ENCODE measurements around the gene RTN4. TPM values are rescaled to one million over a fixed set of nuclear protein-coding genes. Genes with fewer than 3 reads are reported as not detected.
A peak's percentile ranks its signal among the peaks of the same experiment; 100 is the strongest.

RTN4 gene
- total RNA-seq, 2 donors from 2014 or later: 180 to 225 TPM

GRCh38 chr2:55045780-55046179 lies 4.5 kb downstream of the RTN4 start:
- TF ChIP-seq CTCF (conservative IDR thresholded peaks at IDR 0.05): no peak
- H3K4me1 Mint-ChIP-seq: peaks cover 26% of the 10 kb centered on the region
- no peaks in the 10 kb centered on the region for H3K9me3 Mint-ChIP-seq
- peak overlapping the region; percentile 99 for H3K4me3 Mint-ChIP-seq
- 88 to 93% methylated on average over 6 of the region's 6 CpGs for WGBS, 2 experiments (ENCODE audit: insufficient coverage in 1 of 2, insufficient read length in 1 of 2)
- Histone ChIP-seq H3K4me3 (ENCODE audit: low read length) (peak overlapping the region; percentile 99), H3K4me1 (ENCODE audit: control insufficient read depth, insufficient read depth, low read length) (peaks cover 4% of the 10 kb centered on the region), H3K9me3 (ENCODE audit: control insufficient read depth, low read length) (no peaks in the 10 kb centered on the region), H3K27ac (ENCODE audit: low read depth, low read length) (no peak overlapping the region), H3K27me3 (ENCODE audit: control insufficient read depth, insufficient read depth, low read length, poor library complexity, severe bottlenecking) (no peaks in the 10 kb centered on the region), H3K9ac (ENCODE audit: extremely low read depth, low read length, poor library complexity, severe bottlenecking) (no peak overlapping the region), H3K36me3 (ENCODE audit: control insufficient read depth, insufficient read depth, low read length) (peaks cover 8% of the 10 kb centered on the region)
- peaks cover 3% of the 10 kb centered on the region for H3K36me3 Mint-ChIP-seq (ENCODE audit: low read depth)
- H3K27me3 Mint-ChIP-seq (ENCODE audit: insufficient read depth): no peaks in the 10 kb centered on the region
- DNase-seq: no peak
- peak overlapping the region; percentile 40 for H3K27ac Mint-ChIP-seq

GRCh38 chr2:55043841-55044240 lies 6.4 kb downstream of the RTN4 start:
- Histone ChIP-seq H3K36me3 (ENCODE audit: control insufficient read depth, insufficient read depth, low read length) (peaks cover 10% of the 10 kb centered on the region), H3K27me3 (ENCODE audit: control insufficient read depth, insufficient read depth, low read length, poor library complexity, severe bottlenecking) (no peaks in the 10 kb centered on the region), H3K27ac (ENCODE audit: low read depth, low read length) (no peak overlapping the region), H3K9ac (ENCODE audit: extremely low read depth, low read length, poor library complexity, severe bottlenecking) (no peak overlapping the region), H3K4me3 (ENCODE audit: low read length) (no peak overlapping the region), H3K9me3 (ENCODE audit: control insufficient read depth, low read length) (peaks cover 2% of the 10 kb centered on the region), H3K4me1 (ENCODE audit: control insufficient read depth, insufficient read depth, low read length) (peaks cover 4% of the 10 kb centered on the region)
- no peaks in the 10 kb centered on the region for H3K27me3 Mint-ChIP-seq (ENCODE audit: insufficient read depth)
- H3K9me3 Mint-ChIP-seq: peaks cover 5% of the 10 kb centered on the region
- H3K4me1 Mint-ChIP-seq: peaks cover 26% of the 10 kb centered on the region
- H3K27ac Mint-ChIP-seq: no peak overlapping the region
- 94 to 96% methylated on average over 4 to 8 of the region's 8 CpGs for WGBS, 2 experiments (ENCODE audit: insufficient coverage in 1 of 2, insufficient read length in 1 of 2)
- H3K4me3 Mint-ChIP-seq: no peak overlapping the region
- no peak for TF ChIP-seq CTCF (conservative IDR thresholded peaks at IDR 0.05)
- peaks cover 15% of the 10 kb centered on the region for H3K36me3 Mint-ChIP-seq (ENCODE audit: low read depth)
- DNase-seq: no peak

GRCh38 chr2:55038428-55038827 lies 11.8 kb downstream of the RTN4 start:
- no peak for DNase-seq
- Histone ChIP-seq H3K36me3 (ENCODE audit: control insufficient read depth, insufficient read depth, low read length) (peaks cover 9% of the 10 kb centered on the region), H3K27ac (ENCODE audit: low read depth, low read length) (no peak overlapping the region), H3K9me3 (ENCODE audit: control insufficient read depth, low read length) (peaks cover 12% of the 10 kb centered on the region), H3K9ac (ENCODE audit: extremely low read depth, low read length, poor library complexity, severe bottlenecking) (no peak overlapping the region), H3K4me3 (ENCODE audit: low read length) (peak overlapping the region; percentile 9), H3K27me3 (ENCODE audit: control insufficient read depth, insufficient read depth, low read length, poor library complexity, severe bottlenecking) (no peaks in the 10 kb centered on the region), H3K4me1 (ENCODE audit: control insufficient read depth, insufficient read depth, low read length) (no peaks in the 10 kb centered on the region)
- peaks cover 4% of the 10 kb centered on the region for H3K4me1 Mint-ChIP-seq
- H3K27me3 Mint-ChIP-seq (ENCODE audit: insufficient read depth): no peaks in the 10 kb centered on the region
- peaks cover 17% of the 10 kb centered on the region for H3K9me3 Mint-ChIP-seq
- no peak for TF ChIP-seq CTCF (conservative IDR thresholded peaks at IDR 0.05)
- H3K27ac Mint-ChIP-seq: no peak overlapping the region
- no CpG with 5 or more reads among the region's 1 CpG for WGBS, 2 experiments (ENCODE audit: insufficient coverage in 1 of 2, insufficient read length in 1 of 2)
- peaks cover 37% of the 10 kb centered on the region for H3K36me3 Mint-ChIP-seq (ENCODE audit: low read depth)
- H3K4me3 Mint-ChIP-seq: no peak overlapping the region
